Immature natural killer cell (primary cell): Measurements from ENCODE around the gene NCOA5. TPM values are rescaled to one million over a fixed set of nuclear protein-coding genes. Genes with fewer than 3 reads are reported as not detected.
A peak's percentile ranks its signal among the peaks of the same experiment; 100 is the strongest.

Source experiments
- DNase-seq, 3 donors: peaks; one replicate each; pipeline ENCODE4 v3.0.0; 2022; ENCODE audit warnings: mixed read lengths in 1 of 3
- H3K27ac Mint-ChIP-seq, 6 donors: one replicate each; pipeline ENCODE4 v1.8.0; 2020; ENCODE audit warnings: mixed read lengths in 6 of 6, mild to moderate bottlenecking in 5 of 6, inconsistent platforms in 4 of 6, moderate library complexity in 3 of 6
- H3K27me3 Mint-ChIP-seq, 3 donors: one replicate each; pipeline ENCODE4 v1.8.0; 2020 to 2021; ENCODE audit warnings: low read depth in 3 of 3, mild to moderate bottlenecking in 3 of 3, mixed read lengths in 3 of 3, moderate library complexity in 3 of 3, inconsistent platforms in 1 of 3
- H3K36me3 Mint-ChIP-seq, 3 donors: one replicate each; pipeline ENCODE4 v1.8.0; 2020; ENCODE audit warnings: mixed read lengths in 3 of 3, inconsistent platforms in 2 of 3, mild to moderate bottlenecking in 2 of 3
- H3K4me1 Mint-ChIP-seq, 2 donors: one replicate each; pipeline ENCODE4 v1.8.0; 2020; ENCODE audit warnings: inconsistent platforms in 2 of 2, mild to moderate bottlenecking in 2 of 2, mixed read lengths in 2 of 2, moderate library complexity in 1 of 2
- H3K4me3 Mint-ChIP-seq, 5 donors: one replicate each; pipeline ENCODE4 v1.8.0; 2020; ENCODE audit warnings: mild to moderate bottlenecking in 5 of 5, mixed read lengths in 5 of 5, inconsistent platforms in 3 of 5, moderate library complexity in 3 of 5
- H3K9me3 Mint-ChIP-seq, 6 donors: one replicate each; pipeline ENCODE4 v1.8.0; 2020; ENCODE audit warnings: mild to moderate bottlenecking in 6 of 6, mixed read lengths in 6 of 6, inconsistent platforms in 4 of 6, moderate library complexity in 3 of 6
- polyA plus RNA-seq, 3 donors: library from polyadenylated mRNA; unstranded; fragments of 300-500 nt; fragmentation: Illumina TruSeq; gene quantifications; one replicate each; pipeline ENCODE4 v1.2.3, GENCODE V29; 2021

Gene NCOA5
- polyA plus RNA-seq, 3 donors from 2014 or later, result 12.9 to 30.7 (median 14.0) TPM

DNA sequence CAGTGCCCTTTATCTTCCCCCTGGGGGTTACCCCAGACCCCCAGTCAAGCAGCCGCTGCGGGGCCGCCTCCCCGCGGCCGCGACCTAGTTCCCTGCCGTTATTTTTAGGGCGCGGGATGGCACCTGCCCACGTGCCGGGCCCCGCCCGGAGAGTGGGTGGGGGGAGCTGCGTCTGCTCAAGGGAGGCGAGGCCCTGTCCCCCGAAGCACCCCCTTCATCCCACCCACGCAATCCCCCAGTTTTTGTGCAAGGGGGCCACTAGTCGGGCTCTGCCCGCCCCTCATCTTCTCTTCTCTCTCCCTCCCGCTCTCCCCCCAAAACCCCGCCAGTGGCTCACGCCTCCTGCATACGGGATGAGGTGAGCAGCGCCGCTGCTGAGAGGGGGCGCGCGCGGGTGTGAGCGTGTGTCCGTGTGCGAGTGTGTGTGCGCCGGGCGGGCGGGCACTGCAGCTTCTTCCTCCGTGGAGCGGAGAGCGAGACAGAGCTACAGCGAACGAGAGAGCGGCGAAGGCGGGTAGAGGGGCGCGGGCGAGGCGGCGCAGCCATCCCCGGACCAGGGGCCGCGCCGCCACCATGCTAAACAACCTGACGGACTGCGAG is 60.9 kb downstream of the NCOA5 start, which contains the start of gene SLC12A5:
TSS of gene SLC12A5 (plus strand) at position 444 of the 600 bp plus-strand sequence. CDS start at position 574, 130 bp downstream.
- Mint-ChIP-seq H3K9me3 (no peaks in the 10 kb centered on the region), H3K36me3 (no peaks in the 10 kb centered on the region), H3K27me3 (peaks cover 13 to 45% (median 22%) of the 10 kb centered on the region in 3 donors), H3K27ac (no peak within 1 kb of the TSS), H3K4me1 (no peaks in the 10 kb centered on the region), H3K4me3 (no peak within 1 kb of the TSS)
- DNase-seq, result no peak

DNA sequence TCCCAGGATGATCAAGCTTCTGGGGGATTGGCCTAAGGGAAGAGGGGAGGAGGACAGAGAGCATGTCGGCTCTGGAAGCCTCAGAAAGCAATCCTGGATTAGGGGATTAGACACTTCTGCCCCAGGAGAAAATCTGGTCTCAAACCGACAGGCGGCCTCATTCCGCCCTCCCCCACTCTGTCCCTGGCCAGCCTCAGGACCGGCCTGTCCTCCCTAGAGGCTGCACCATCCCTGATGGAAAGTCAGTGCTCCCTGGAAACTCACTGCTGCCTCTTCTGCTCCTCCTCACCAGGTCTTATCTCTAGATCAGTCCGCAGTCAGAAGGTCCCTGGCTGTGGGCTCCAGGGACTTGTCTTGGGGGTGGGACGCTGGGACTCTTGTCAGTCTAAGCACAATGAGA is 61.7 kb downstream of the NCOA5 start:
- Mint-ChIP-seq H3K9me3 (no peaks in the 10 kb centered on the region), H3K27ac (no peak overlapping the region), H3K27me3 (peaks cover 17 to 43% (median 20%) of the 10 kb centered on the region in 3 donors), H3K4me1 (peaks cover 5 to 6% of the 10 kb centered on the region in 2 donors), H3K36me3 (no peaks in the 10 kb centered on the region), H3K4me3 (no peak overlapping the region)
- DNase-seq, result no peak

DNA sequence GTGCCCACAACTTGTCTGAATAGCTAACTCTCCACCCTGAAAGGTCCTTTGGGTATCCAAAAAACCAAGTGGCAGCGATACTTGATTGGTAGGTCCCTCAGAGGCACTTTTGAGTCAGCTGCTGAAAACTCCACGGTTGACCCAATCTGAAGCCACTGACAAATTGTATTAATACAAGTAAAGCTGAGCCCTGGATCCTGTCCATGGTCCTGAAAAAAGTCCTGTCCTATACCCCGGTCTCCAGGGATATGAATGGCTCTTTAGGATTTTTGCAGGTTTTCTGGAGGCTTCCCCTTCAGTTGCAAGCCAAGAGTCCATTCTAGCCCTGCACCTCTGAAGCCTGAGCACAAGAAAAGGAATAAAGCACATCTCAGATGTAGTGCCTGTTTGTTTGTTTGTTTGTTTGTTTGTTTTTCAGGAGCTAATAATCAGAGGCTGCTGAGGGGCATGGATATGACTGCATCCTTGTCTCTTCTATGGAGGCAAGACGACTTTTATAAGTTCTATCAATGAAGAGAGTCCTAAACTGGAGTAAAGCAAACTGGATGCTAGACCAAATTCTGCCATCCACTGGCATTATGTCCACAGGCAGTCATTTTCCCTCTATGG is 62.4 kb downstream of the NCOA5 start:
- Mint-ChIP-seq H3K27ac (no peak overlapping the region), H3K36me3 (no peaks in the 10 kb centered on the region), H3K4me3 (no peak overlapping the region), H3K4me1 (peaks cover 11 to 14% of the 10 kb centered on the region in 2 donors), H3K9me3 (no peaks in the 10 kb centered on the region), H3K27me3 (peaks cover 14 to 38% (median 17%) of the 10 kb centered on the region in 3 donors)
- peak in 2 of 3 donors; percentile 25 to 28 for DNase-seq

DNA sequence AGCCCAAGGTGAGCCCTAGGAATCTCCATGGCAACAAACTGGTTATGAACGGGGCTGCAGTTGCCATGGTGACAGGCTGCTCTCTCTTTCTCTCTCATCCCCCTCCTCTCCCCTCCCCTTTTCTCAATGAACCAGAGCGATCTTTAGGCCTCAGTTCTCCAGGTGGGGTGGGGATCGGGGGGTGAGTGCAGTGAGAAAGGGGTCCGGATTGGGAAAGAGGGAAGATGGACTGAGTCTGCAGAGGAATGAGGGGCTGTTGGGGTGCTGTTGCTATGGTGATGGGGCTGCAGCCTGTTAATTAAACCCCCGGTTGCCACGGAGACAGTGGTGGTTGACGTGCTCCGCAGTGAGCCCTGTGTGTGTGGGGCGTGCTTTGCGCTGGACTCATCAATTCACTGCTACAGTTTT is 64.4 kb downstream of the NCOA5 start:
- no peak overlapping the region for H3K4me3 Mint-ChIP-seq
- H3K9me3 Mint-ChIP-seq, result no peaks in the 10 kb centered on the region
- no peak for DNase-seq
- H3K27ac Mint-ChIP-seq, result no peak overlapping the region
- peaks cover 0 to 3% (median 0%) of the 10 kb centered on the region in 3 donors for H3K36me3 Mint-ChIP-seq
- peaks cover 23 to 28% of the 10 kb centered on the region in 2 donors for H3K4me1 Mint-ChIP-seq
- peaks cover 10 to 44% (median 15%) of the 10 kb centered on the region in 3 donors for H3K27me3 Mint-ChIP-seq

DNA sequence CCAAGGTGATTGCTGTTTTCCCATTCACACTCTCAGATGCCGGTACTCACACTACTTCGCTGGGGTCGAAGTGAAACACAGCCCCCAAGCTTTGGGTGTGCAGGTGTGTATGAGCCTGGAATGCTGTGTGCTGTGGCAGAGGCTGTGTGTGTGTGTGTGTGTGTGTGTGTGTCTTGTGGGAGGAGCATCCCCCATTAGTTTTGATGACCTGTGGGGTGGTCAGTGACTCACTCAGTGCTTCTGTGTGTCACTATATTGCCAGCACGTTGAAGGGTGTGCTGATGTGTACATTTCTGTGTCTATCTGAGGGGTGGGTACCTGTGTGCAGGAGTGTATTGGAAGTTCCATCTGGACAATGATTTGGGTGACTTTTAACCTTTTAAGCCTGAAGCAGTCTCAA is 65.8 kb downstream of the NCOA5 start:
- Mint-ChIP-seq H3K4me1 (peaks cover 23 to 28% of the 10 kb centered on the region in 2 donors), H3K27me3 (peaks cover 9 to 39% (median 10%) of the 10 kb centered on the region in 3 donors), H3K36me3 (peaks cover 0 to 3% (median 0%) of the 10 kb centered on the region in 3 donors), H3K27ac (no peak overlapping the region), H3K4me3 (peak overlapping the region in 1 of 5 donors; percentile 66), H3K9me3 (no peaks in the 10 kb centered on the region)
- DNase-seq, result no peak

DNA sequence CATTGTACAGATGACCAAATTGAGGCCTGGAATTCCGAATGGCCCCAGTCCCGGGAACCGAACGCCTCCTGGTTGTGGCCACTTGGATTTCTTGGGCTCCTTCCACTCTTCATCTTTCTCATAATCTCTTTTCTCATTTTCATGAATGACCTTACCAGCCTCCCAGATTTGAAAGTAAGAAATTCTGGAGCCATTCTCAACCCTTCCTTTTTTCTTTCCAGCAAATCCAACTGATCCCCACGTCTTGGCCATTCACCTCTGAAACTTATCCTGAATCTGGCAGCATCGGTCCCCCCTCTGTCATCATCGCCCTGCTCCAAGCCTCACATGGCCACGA is 66.6 kb downstream of the NCOA5 start:
- Mint-ChIP-seq H3K9me3 (no peaks in the 10 kb centered on the region), H3K27ac (no peak overlapping the region), H3K36me3 (peaks cover 0 to 3% (median 0%) of the 10 kb centered on the region in 3 donors), H3K4me3 (peak overlapping the region in 4 of 5 donors; percentile 20 to 74 (median 54)), H3K4me1 (peaks cover 23 to 28% of the 10 kb centered on the region in 2 donors), H3K27me3 (peaks cover 8 to 39% (median 10%) of the 10 kb centered on the region in 3 donors)
- DNase-seq, result no peak

DNA sequence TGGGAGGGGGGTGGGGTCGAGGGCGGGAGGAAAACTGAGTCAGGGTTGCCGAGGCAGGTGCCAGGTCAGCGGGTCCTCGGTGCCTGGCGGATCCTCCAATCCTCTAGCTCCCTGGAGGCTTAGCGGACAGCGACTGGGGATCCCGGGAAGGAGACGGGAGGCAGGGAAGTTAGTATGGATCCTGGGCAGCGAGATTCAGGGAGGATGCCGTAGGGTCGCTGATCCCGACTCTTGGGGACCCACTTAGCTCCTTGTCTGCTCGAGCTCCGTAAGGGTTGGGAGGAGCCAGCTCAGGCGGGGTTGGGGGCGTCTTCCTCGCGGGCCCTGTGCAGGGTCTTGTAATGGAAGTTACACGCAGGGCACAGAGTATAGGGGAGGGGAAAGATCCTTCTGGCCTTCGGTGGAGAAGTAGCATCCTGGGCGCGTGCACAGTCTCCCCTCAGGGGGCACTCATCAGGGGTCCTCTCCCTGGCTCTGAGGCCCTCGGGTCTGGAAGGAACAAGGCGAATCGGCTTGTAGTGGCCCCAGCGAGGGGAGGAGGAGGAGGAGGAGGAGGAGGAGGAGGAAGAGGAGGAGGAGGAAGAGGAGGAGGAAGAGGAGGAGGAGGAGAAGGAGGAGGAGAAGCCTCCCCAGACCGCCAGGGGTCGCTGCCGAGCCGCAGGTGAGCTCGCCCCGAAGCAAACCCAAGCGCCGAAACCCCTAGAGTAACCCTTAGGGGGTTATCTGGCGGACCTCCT is 67.2 kb downstream of the NCOA5 start:
- peaks cover 23 to 28% of the 10 kb centered on the region in 2 donors for H3K4me1 Mint-ChIP-seq
- peaks cover 0 to 3% (median 0%) of the 10 kb centered on the region in 3 donors for H3K36me3 Mint-ChIP-seq
- H3K27ac Mint-ChIP-seq, result no peak overlapping the region
- peak; percentile 56 to 67 (median 58) for DNase-seq
- no peaks in the 10 kb centered on the region for H3K9me3 Mint-ChIP-seq
- H3K27me3 Mint-ChIP-seq, result peaks cover 8 to 35% (median 11%) of the 10 kb centered on the region in 3 donors
- peak overlapping the region; percentile 52 to 86 (median 78) for H3K4me3 Mint-ChIP-seq

DNA sequence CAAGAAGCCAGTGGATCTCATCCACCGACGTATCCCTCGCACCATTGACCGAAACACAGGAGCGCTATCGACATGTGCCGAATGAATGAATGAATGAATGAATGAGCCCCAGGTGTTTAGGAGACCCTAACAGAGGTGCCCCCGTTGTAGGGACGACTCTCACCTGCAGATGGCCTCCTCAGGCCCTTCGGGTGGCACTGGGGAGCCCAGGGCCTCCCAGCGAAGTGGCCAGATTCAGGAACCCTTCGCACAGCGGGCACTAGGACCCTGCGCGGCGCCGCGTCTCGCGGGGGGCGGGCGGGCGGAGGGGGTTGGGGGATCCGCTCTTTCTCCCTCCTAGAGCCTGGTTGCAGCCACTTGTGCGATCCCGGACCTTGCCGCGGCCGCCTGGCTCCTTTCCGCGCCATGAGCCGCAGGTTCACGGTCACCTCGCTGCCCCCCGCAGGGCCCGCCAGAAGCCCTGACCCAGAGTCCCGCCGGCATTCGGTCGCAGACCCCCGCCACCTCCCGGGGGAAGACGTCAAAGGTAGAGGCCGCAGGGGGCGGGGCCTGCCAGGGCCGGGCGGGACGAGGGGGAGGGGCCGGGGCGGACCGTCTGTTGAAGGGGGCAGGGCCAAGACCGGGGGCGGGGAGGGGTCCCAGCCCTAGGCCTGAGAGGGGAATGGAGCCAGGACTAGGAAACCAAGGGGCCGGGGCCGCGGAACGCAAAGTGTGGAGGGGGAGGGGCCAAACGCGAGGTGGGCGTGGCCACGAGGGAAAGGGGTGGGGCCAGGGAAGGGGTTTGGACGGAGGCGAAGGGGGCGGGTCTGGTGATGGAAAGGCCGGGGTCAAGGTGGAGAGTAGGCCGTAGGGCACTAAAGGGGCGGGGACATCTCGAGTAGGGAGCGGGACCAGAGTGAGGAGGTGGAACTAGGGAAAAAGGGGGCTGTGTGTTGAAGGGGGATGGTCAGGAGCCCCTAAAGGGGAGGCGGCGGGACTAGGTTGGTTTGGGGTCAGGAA is 68.1 kb downstream of the NCOA5 start:
- H3K27ac Mint-ChIP-seq, result no peak overlapping the region
- H3K9me3 Mint-ChIP-seq, result no peaks in the 10 kb centered on the region
- H3K4me1 Mint-ChIP-seq, result peaks cover 23 to 28% of the 10 kb centered on the region in 2 donors
- peaks cover 8 to 29% (median 10%) of the 10 kb centered on the region in 3 donors for H3K27me3 Mint-ChIP-seq
- H3K4me3 Mint-ChIP-seq, result peak overlapping the region; percentile 74 to 86 (median 79)
- DNase-seq, result peak; percentile 34 to 45 (median 43)
- H3K36me3 Mint-ChIP-seq, result peaks cover 0 to 3% (median 0%) of the 10 kb centered on the region in 3 donors

DNA sequence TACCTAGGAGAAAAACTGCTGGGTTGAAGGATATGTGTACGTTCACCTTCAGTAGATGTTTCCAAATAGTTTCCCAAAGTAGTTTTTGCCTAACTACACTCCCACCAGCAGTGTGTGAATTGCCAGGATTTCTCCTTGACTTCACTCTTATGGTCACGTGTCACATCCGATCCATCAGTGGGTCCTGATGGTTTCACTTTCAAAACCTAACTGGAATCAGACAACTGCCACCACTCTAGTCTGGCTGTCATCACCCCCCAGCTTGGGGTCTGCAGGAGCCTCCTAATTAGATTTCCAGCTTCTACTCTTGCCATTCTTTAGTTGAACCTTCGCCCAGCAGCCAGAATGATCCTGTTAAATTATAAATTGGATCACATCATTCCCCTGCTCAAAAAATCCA is 69.2 kb downstream of the NCOA5 start:
- peak overlapping the region; percentile 61 to 69 (median 65) for H3K4me3 Mint-ChIP-seq
- peaks cover 8 to 29% (median 8%) of the 10 kb centered on the region in 3 donors for H3K27me3 Mint-ChIP-seq
- no peak for DNase-seq

DNA sequence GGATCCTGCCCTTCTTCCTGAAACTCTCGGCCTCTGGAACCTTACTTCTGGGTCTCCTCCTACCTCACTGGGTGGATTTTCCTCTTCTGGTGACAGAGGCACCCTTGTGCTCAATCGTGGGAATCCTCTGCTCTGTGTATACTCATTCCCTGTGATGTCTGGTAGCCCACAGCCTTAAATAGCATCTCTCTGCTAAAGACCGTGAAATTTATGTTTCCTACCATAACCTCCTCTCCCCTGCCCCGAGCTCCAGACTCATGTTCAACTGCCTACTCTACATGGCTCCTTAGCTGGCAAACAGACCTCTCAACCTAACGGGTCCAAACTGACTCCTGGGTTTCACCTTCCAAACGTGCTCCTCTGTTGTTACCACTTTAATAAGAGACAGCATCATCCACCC is 71.2 kb downstream of the NCOA5 start:
- Mint-ChIP-seq H3K4me1 (peaks cover 31 to 44% of the 10 kb centered on the region in 2 donors), H3K36me3 (peaks cover 0 to 3% (median 0%) of the 10 kb centered on the region in 3 donors), H3K27ac (no peak overlapping the region), H3K27me3 (peaks cover 9 to 26% (median 17%) of the 10 kb centered on the region in 3 donors), H3K4me3 (no peak overlapping the region), H3K9me3 (no peaks in the 10 kb centered on the region)
- DNase-seq, result no peak

More for the DNA sequence above, 69.2 kb downstream of the NCOA5 start:
- peaks cover 0 to 3% (median 0%) of the 10 kb centered on the region in 3 donors for H3K36me3 Mint-ChIP-seq
- H3K4me1 Mint-ChIP-seq, result peaks cover 23 to 28% of the 10 kb centered on the region in 2 donors
- no peak overlapping the region for H3K27ac Mint-ChIP-seq
- no peaks in the 10 kb centered on the region for H3K9me3 Mint-ChIP-seq

DNA sequence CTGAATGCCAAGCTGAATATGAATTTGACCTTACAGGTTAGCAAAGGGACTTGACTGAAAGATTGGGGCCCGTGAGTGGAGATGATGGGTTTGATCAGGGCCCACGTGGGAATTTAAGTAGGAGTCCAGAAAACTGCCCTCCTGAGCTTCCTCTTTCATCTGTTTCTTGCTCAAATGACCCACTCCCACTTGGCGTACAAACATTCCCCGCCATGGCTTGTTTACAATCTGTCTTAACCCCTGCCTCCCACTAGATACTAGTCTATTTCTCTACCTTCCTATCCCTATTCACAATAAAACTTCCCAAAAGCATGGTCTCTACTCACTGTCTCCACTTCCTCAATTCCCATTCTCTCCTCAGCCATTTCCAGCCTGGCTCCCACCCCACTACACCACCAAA is 71.7 kb downstream of the NCOA5 start:
- H3K36me3 Mint-ChIP-seq, result peaks cover 0 to 3% (median 0%) of the 10 kb centered on the region in 3 donors
- no peaks in the 10 kb centered on the region for H3K9me3 Mint-ChIP-seq
- H3K4me3 Mint-ChIP-seq, result no peak overlapping the region
- H3K27ac Mint-ChIP-seq, result no peak overlapping the region
- peaks cover 27 to 43% of the 10 kb centered on the region in 2 donors for H3K4me1 Mint-ChIP-seq
- no peak for DNase-seq
- H3K27me3 Mint-ChIP-seq, result peaks cover 6 to 23% (median 16%) of the 10 kb centered on the region in 3 donors

DNA sequence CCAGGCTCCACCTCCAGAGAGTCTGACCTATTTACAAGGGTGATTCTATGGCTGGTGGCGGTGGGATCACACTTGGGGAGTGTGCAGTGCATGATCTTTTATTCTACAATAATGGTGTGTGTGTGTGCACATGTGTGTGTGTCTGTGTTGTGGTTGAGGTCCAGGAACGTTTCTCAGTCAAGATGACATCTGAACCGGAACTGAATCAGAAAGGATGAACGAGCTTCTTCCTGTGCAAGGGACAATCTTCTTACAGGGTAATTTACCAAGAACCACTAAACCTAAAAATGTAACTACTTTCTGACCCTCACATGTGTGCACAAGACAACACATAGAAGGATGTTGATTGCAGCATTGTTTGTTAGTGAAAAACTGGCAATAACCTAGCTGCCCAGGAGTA is 72.5 kb downstream of the NCOA5 start:
- H3K27ac Mint-ChIP-seq, result no peak overlapping the region
- DNase-seq, result no peak
- H3K36me3 Mint-ChIP-seq, result peaks cover 0 to 3% (median 0%) of the 10 kb centered on the region in 3 donors
- H3K4me1 Mint-ChIP-seq, result peaks cover 27 to 43% of the 10 kb centered on the region in 2 donors
- H3K27me3 Mint-ChIP-seq, result peaks cover 9 to 29% (median 22%) of the 10 kb centered on the region in 3 donors
- H3K9me3 Mint-ChIP-seq, result no peaks in the 10 kb centered on the region
- H3K4me3 Mint-ChIP-seq, result no peak overlapping the region
